Adipose tissue (tissue), 3 donors: ENCODE results near the gene ADCYAP1R1. TPM values are rescaled to one million over a fixed set of nuclear protein-coding genes. Genes with fewer than 3 reads are reported as not detected.

Source experiments
- H3K27ac ChIP-seq: one replicate; pipeline ENCODE4 v1.5.1; 2013; ENCODE audit warnings: low read depth, low read length
- WGBS, 3 donors: extraction: QIAGEN DNeasy Blood & Tissue Kit; methylation state at CpG; one replicate each; pipeline ENCODE4 v1.1.7; 2013; 5-methylcytosine and 5-hydroxymethylcytosine counted together
- polyA plus RNA-seq, 3 donors: library from polyadenylated mRNA; stranded (reverse); fragments of 200-250 nt; gene quantifications; one replicate each; pipeline ENCODE4 v1.2.3, GENCODE V29; 2013
- donor health status: healthy with polysubstance abuse.
- donor health status: Bipolar disorder and iron deficiency.
- donor health status: healthy.

Gene ADCYAP1R1
- 10 to 100 TPM in 1 of 3 donors, 1 to 10 TPM in 1, under 1 TPM in 1; 0.90 to 30.8 (median 3.7) TPM for polyA plus RNA-seq

GRCh38 chr7:31051598-31052486 lies at the start of gene ADCYAP1R1:
TSS of gene ADCYAP1R1 (plus strand) at chr7:31052308. CDS start at chr7:31063265, 10,957 bp downstream.
- WGBS, 3 donors = 4 to 6% (median 5%) methylated on average over 30 to 55 of the region's 56 CpGs
- H3K27ac ChIP-seq = no peak within 1 kb of the TSS

- WGBS, 3 donors = 81 to 91% (median 90%) methylated on average over 2 of the region's 2 CpGs
- no peak overlapping the region for H3K27ac ChIP-seq
Observed at GRCh38 chr7:31003097-31003496, 49.0 kb upstream of the ADCYAP1R1 start.

GRCh38 chr7:31003721-31004120 lies 48.4 kb upstream of the ADCYAP1R1 start:
- H3K27ac ChIP-seq = no peak overlapping the region
- WGBS, 3 donors = 91 to 96% (median 95%) methylated on average over 6 of the region's 6 CpGs

- H3K27ac ChIP-seq = no peak overlapping the region
- WGBS, 3 donors = 77 to 84% (median 77%) methylated on average over 1 of the region's 1 CpG
Observed at GRCh38 chr7:31004393-31004792, 47.7 kb upstream of the ADCYAP1R1 start.

GRCh38 chr7:31006857-31007256 lies 45.3 kb upstream of the ADCYAP1R1 start:
- no peak overlapping the region for H3K27ac ChIP-seq
- WGBS, 3 donors = 45 to 68% (median 54%) methylated on average over 6 of the region's 6 CpGs

- 56 to 62% (median 57%) methylated on average over 5 of the region's 5 CpGs for WGBS, 3 donors
- H3K27ac ChIP-seq = no peak overlapping the region
Observed at GRCh38 chr7:31007634-31008033, 44.5 kb upstream of the ADCYAP1R1 start.

- WGBS, 3 donors = 75 to 94% (median 79%) methylated on average over 3 of the region's 3 CpGs
Observed at GRCh38 chr7:31014826-31015225, 37.3 kb upstream of the ADCYAP1R1 start.

GRCh38 chr7:31017032-31017675 lies 35.0 kb upstream of the ADCYAP1R1 start:
- 72 to 82% (median 77%) methylated on average over 7 of the region's 7 CpGs for WGBS, 3 donors
- no peak overlapping the region for H3K27ac ChIP-seq

More at GRCh38 chr7:31014826-31015225, 37.3 kb upstream of the ADCYAP1R1 start:
- H3K27ac ChIP-seq = no peak overlapping the region

- H3K27ac ChIP-seq = no peak overlapping the region
- 77 to 90% (median 86%) methylated on average over 5 of the region's 5 CpGs for WGBS, 3 donors
Observed at GRCh38 chr7:31017721-31018120, 34.4 kb upstream of the ADCYAP1R1 start.

GRCh38 chr7:31019509-31019908 lies 32.6 kb upstream of the ADCYAP1R1 start:
- H3K27ac ChIP-seq = no peak overlapping the region
- WGBS, 3 donors = 78 to 87% (median 78%) methylated on average over 1 of the region's 1 CpG

GRCh38 chr7:31020161-31020560 lies 31.9 kb upstream of the ADCYAP1R1 start:
- 73 to 90% (median 89%) methylated on average over 3 of the region's 3 CpGs for WGBS, 3 donors
- H3K27ac ChIP-seq = no peak overlapping the region

- no peak overlapping the region for H3K27ac ChIP-seq
- whole genome bisulfite sequencing, 3 donors = 61 to 77% (median 76%) methylated on average over 3 of the region's 3 CpGs
Observed at GRCh38 chr7:31020652-31021051, 31.5 kb upstream of the ADCYAP1R1 start.

GRCh38 chr7:31022117-31022516 lies 30.0 kb upstream of the ADCYAP1R1 start:
- no peak overlapping the region for H3K27ac ChIP-seq
- WGBS, 3 donors = 76 to 93% (median 93%) methylated on average over 4 of the region's 4 CpGs

GRCh38 chr7:31022726-31023125 lies 29.4 kb upstream of the ADCYAP1R1 start:
- 69 to 87% (median 85%) methylated on average over 3 of the region's 3 CpGs for WGBS, 3 donors
- H3K27ac ChIP-seq = no peak overlapping the region

GRCh38 chr7:31023877-31024276 lies 28.2 kb upstream of the ADCYAP1R1 start:
- 80 to 91% (median 85%) methylated on average over 5 of the region's 5 CpGs for WGBS, 3 donors
- H3K27ac ChIP-seq = no peak overlapping the region

- no peak overlapping the region for H3K27ac ChIP-seq
Observed at GRCh38 chr7:31027161-31027965, 24.7 kb upstream of the ADCYAP1R1 start.

GRCh38 chr7:31028006-31028405 lies 24.1 kb upstream of the ADCYAP1R1 start:
- WGBS, 3 donors = 84 to 95% (median 87%) methylated on average over 5 of the region's 5 CpGs
- no peak overlapping the region for H3K27ac ChIP-seq

More at GRCh38 chr7:31027161-31027965, 24.7 kb upstream of the ADCYAP1R1 start:
- WGBS, 3 donors = 29 to 40% (median 30%) methylated on average over 20 of the region's 20 CpGs

GRCh38 chr7:31028417-31028992 lies 23.6 kb upstream of the ADCYAP1R1 start:
- 85 to 92% (median 91%) methylated on average over 18 of the region's 18 CpGs for WGBS, 3 donors
- H3K27ac ChIP-seq = no peak overlapping the region
